EL (cell line): Measurements from ENCODE around the gene RAB8B.
A peak's percentile ranks its signal among the peaks of the same experiment; 100 is the strongest.

Experiments
- DNase-seq: peaks from one replicate; pipeline ENCODE4 v3.0.0-alpha.2; 2016

Gene RAB8B

DNA sequence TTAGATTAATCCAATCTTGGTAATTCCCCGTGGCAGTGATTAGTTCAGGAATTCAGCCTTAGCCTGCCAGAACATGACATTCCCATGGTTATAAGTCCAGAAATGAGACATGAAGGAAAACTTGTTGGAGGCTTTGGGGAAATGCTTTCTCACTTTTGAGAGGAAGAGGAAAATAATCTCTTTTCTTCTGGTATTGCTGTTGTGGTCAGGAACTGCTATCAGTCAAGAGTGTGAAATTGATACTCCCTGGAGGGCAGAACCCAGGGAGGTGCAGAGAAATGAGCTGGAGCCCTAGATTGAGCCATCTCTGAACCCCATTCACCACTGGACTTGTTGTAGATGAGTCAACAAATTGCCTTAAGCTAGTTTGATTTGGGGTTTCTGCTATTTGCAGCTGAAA is 49.4 kb downstream of the RAB8B start:
- peak; percentile 90 for DNase-seq

DNA sequence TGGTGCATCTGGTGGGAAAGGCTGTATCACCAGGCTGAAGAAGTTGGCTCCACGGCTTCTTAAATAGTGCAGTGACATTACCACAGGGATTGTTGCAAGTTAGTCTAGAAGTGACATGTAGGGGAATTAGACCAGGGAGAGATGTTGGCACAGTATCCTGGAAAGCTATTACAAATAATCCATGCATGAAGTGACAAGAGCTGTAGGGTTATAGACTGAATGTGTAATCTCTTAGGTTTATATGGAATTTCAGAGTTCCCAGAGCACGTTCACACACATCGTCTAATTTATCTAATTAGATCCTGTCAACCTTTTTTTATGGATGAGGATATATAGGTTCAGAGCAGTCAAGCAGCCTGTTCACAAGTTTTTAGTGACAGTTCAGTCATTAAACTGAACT is 50.7 kb downstream of the RAB8B start:
- DNase-seq: no peak

DNA sequence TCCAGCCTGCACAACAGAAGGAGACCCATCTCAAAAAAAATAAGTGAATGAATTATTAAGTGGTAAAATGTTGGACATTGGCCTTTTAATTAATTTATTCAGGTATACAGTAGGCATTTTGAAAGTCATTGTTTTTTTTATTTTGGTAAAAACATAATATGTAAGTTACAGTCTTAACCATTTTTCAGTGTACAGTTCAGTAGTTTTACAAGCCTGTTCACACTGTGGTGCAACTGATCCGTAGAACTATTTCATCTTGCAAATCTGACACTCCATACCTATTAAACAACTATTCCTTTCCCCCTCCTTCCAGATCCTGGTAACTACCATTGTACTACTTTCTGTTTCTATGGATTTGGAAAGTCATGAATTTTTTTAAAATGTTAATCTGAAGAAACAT is 51.9 kb downstream of the RAB8B start:
- DNase-seq: no peak

GRCh38 chr15:63243101-63243500 is 53.7 kb downstream of the RAB8B start:
- DNase-seq: no peak

GRCh38 chr15:63243776-63244175 is 54.4 kb downstream of the RAB8B start:
- no peak for DNase-seq

DNA sequence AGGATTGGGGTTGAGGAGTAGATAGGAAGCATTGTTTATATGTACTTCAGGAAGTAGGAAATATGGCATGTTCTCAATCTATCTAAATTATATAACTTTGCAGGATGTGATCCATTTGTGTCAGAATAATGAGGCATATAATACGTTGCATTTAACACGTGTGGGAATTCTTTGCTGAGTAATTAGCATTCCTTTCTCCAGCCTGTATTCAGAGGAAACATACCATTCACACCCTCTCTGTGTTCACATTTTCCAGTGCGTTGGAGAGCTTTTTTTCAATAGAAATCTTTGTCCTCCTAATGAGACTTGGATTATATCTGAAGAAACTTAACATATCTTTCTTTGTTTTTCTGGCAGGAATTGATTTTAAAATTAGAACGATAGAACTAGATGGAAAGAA is 55.0 kb downstream of the RAB8B start:
- DNase-seq: peak; percentile 35

DNA sequence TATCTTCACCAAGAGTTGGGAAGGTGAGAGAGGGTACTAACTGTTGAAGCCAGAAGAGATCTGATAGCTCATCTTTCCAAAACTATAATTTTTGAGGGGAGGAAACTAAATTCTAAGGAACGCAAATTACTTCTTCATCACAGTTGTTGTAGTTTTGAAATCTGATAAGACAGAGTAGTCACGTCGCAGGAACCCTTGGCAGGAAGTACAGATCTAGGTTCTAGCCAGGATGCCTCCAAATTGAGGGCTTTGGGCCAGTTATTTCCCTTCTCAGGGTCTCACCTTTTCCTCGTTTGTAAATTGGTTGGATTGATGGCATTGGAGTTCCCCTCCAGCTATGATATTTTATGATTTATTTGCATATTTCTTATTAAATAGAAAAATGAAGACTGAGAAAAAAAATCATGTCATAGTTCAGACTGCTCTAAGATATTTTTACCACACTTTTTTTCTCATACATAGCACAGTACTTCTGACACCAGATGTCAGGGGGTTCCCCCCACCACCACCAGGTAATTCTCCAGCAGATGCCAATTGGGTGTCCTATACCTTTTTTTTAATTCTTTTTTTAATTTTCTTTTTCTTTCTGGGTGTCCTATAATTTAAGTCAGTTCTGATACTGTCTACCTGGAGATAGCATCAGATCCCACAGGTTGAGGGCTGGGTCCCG is 55.7 kb downstream of the RAB8B start:
- no peak for DNase-seq

DNA sequence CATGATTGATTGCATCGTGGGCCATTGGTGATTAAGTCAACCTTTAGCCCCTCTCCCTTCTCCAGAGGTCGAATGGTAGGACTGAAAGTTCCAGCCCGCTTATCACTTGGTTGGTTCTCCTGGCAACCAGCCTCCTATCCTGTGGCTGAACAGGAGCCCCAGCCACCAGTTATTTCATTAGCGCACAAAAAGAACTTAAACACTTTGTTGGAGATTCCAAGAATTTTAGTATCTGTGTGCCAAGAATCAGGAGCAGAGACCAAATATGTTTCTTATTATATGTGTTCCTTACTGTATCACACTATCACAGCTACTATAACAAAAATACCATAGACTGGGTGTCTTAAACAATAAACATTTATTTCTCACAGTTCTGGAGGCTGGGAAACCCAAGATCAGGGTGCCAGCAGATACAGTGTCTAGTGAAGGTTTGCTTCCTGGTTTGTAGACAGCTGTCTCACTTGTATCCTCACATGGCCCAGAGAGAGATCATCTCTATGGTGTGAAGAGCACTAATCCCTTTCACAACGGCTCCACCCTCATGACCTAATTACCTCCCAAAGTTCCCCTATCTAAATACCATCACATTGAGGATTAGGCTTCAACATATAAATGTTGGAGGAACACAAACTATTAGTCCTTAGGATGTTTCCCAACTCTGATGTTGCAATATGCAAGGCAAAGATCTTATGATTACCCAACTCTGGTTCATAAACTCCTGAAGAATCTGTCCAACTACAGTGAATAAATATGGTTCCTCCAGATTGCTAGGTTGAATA is 57.5 kb downstream of the RAB8B start:
- DNase-seq: peak; percentile 78

DNA sequence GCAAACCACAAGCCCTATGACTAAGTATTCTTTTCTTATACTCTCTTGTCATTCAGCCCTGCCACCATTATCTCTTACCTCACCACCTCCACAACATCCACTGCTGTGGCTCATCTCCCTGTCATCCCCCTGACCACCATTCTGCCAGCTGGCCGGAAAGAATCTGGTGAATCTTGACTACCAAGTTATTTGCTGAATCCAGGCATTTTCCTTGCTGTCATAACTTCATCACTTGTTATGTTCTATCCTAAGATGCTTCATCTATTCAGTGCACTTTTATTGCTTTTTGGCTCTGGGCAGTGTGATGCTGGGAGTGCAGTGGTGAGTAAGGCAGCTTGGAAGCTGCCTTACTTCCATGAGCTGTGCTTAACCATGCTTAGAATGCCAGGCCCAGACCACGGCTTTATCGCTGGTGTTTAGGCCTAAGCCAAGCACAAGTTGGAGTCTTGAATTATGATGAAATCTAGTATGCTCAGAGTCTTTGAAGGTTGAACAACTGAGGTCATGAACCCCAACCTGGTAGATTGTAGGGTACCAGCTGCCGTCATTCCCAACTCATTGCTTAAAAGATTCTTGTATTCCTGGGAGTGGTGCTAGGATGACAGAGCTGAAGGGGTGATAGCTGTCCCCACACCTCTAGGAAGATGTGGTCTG is 61.0 kb downstream of the RAB8B start:
- DNase-seq: peak; percentile 99

- DNase-seq: no peak
These were observed 62.3 kb downstream of the RAB8B start for GRCh38 chr15:63251701-63252100.

- DNase-seq: no peak
These were observed 62.9 kb downstream of the RAB8B start for GRCh38 chr15:63252292-63252691.

DNA sequence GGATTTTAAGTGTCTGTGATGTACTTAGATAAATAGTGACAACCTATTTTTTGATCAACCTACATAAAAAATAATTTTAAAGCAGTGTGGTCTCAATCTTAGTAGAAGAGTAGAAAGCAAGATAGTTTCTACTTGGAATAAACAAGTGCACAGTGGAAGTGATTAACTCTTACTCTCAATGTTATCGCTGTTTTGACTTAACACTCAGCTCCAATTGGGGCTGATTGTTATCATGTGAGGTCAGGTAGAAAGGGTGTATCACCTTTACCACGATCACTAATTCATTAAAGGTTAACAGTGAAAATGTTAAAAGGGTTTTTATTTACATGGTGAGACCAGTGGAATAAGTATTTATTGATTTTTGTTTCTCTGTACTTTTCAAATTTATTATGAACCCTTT is 65.6 kb downstream of the RAB8B start:
- no peak for DNase-seq

GRCh38 chr15:63255489-63255990 is 66.1 kb downstream of the RAB8B start:
- DNase-seq: no peak

DNA sequence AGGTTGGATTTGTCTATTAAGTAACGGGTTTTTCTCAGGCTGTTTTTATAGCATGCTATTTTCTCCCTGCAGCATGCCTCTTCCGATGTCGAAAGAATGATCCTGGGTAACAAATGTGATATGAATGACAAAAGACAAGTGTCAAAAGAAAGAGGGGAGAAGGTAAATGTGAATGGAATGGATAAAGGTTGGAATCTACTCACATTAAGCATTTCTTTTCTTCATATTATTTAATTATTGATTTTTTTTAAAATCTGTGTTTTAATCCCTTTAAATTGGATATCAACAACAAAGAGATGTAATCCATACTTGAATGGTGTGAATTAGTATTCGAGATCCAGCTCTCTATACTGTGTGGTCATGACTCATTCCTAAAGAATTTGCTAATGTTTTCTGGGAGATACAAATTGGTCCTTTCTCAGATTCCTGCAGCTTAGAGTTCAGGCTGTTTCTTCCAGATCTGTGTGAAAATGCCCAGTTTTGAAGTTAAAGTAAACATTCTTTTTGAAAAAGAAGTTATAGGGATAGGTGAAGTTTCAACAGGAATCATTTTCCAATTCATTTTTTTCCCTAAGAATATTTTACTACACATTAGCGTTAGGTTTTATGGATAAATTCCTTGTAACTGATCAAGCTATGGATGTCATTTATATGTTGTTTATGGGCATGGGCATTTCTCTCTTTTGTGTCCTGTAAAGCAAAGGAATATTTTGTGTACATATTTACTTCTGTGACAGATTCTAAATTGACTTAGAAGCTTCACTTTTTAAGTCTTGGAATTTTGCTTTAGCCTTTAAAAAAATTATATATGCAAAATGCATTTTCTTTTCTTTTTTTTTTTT is 67.2 kb downstream of the RAB8B start:
- peak; percentile 85 for DNase-seq

GRCh38 chr15:63258658-63259057 is 69.3 kb downstream of the RAB8B start:
- DNase-seq: no peak

DNA sequence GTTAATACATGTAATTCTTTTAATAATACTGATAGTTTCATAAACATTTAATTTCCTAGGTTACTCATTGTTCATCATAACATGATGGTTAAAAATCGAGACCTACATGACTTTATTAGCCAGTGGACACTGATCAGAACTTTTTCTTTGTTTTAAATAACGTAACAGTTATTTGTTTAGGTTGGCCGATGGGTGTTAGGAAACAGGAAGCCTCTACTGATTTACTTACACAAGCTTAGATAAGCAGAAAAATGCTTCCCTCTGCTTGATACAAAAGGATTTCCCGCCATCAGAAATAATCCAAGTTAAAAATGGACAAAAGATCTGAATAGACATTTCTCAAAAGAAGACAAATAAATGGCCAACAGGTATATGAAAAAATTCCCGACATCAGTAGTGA is 71.4 kb downstream of the RAB8B start:
- no peak for DNase-seq

DNA sequence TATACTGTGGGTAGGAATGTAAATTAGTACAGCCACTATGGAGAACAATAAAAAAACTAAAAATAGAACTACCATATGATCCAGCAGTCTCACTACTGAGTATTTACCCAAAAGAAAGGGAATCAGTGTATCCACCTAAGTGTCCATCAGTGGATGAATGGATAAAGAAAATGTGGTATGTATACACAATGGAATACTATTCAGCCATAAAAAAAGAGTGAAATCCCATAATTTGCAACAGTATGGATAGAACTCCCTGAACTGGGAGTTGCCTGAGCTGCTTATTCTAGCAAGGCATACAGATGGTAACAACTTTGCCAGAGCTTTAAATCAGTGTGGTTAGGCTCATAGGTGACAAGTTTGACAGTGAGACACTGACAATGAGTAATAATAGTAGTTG is 71.9 kb downstream of the RAB8B start:
- DNase-seq: no peak

DNA sequence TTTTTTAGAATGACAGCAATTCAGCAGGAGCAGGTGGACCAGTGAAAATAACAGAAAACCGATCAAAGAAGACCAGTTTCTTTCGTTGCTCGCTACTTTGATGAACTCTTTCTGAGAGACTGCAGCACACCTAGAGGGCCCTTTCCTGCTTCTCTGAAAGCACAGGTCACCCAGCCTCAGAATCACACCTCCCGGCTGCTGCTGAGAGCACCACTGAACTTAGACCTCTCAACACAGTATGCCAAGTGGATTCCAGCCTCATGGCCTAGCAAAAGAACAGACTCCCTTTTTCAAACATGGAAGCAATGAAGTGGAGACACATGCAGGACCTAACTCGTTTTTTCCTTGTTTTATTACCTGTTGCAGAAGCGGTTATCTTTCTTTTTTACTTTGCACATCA is 74.1 kb downstream of the RAB8B start:
- no peak for DNase-seq

- DNase-seq: no peak
These were observed 75.4 kb downstream of the RAB8B start for GRCh38 chr15:63264688-63265293.

- no peak for DNase-seq
These were observed 85.0 kb downstream of the RAB8B start for GRCh38 chr15:63274427-63274826.

DNA sequence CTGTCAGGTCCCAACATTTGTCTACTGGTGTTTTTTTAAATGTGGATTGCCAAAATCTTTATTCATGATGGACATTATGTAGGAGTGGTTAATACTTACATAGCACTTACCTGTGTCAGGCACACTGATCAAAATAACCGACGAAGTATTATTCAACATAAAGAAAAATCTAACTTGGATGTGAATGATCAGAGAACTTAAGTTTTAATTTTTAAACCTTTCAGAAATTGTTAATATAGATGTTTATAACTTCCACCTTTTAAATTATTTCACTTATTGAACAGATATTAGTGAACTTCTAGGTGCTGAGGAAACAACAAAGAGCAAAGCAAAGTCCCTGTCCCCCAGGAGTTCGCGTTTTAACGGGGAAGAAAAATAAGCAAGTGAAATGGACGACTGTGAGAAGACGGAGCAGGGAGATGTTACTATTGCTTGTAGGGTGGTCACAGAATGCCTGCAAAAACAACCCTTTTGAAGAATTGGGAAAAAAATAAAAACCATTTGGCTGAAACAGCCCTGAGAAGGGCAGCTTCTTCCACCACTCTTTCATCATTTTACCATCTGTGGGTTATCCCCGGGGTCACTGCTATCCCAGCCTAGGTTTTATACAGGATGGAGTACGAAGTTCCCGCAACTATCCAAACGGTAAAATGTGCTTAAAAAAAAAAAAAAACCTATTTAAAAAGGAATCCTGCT is 87.1 kb downstream of the RAB8B start:
- no peak for DNase-seq
